Measurements from ENCODE around the gene DGKQ. TPM values are rescaled to one million over a fixed set of nuclear protein-coding genes. Genes with fewer than 3 reads are reported as not detected.
"Not testable (repeated sequence)": the region's sequence is repeated elsewhere in the genome, so short reads cannot be mapped to it uniquely, and the experiment has no call there.

The DGKQ gene
- total RNA-seq, 4 donors from 2014 or later, result 51.8 to 147 (median 86.0) TPM

DNA sequence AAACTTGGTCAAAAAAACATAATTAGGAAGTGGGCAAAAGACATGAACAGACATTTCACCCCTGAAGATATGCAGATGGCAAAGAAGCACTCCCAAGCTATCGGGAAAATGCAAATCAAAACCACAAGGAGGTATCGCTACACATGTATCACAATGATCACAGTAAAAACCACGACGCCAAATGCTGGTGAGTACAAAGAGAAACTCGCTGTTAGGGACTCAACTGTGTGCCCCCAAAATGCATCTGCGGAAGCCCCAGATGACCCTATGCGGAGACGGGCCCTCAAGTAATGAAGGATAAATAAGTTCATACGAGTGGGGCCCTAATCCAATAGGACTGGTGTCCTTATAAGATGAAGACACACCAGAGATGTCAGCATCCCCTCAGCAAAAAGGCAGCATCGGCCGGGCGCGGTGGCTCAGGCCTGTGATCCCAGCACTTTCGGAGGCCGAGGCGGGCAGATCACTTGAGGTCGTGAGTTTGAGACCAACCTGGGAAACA lies 51.5 kb downstream of the DGKQ start:
- WGBS, 2 donors (ENCODE audit: low coverage in 1 of 2), result 80 to 81% methylated on average over 2 to 17 of the region's 17 CpGs
- H3K27ac ChIP-seq, result peak overlapping the region in 3 of 4 donors; percentile 1 to 61 (median 36)
- no peaks in the 10 kb centered on the region for H3K9me3 ChIP-seq
- H3K4me1 ChIP-seq, result peaks cover 0 to 27% (median 6%) of the 10 kb centered on the region in 4 donors
- DNase-seq, result peak; percentile 26
- H3K27me3 ChIP-seq, result no peaks in the 10 kb centered on the region
- no peak overlapping the region for H3K4me3 ChIP-seq
- no peaks in the 10 kb centered on the region for H3K36me3 ChIP-seq
- intact Hi-C loops (cut with DNase I; ENCODE audit: low total_unique reads) (no loop called here), in situ Hi-C loops (cut with MboI; ENCODE audit: low pct_ligation_motif_present in 1 of 4, low pct_unique_long_range_greater_than_20kb in 1 of 4, low sequenced_read_pairs in 3 of 4) (no loop called here)
- TF ChIP-seq EP300 (IDR thresholded peaks at IDR 0.05; ENCODE audit: low read depth) (no peak), POLR2A (IDR thresholded peaks at IDR 0.05) (no peak)
- TF ChIP-seq, protein P1, sequence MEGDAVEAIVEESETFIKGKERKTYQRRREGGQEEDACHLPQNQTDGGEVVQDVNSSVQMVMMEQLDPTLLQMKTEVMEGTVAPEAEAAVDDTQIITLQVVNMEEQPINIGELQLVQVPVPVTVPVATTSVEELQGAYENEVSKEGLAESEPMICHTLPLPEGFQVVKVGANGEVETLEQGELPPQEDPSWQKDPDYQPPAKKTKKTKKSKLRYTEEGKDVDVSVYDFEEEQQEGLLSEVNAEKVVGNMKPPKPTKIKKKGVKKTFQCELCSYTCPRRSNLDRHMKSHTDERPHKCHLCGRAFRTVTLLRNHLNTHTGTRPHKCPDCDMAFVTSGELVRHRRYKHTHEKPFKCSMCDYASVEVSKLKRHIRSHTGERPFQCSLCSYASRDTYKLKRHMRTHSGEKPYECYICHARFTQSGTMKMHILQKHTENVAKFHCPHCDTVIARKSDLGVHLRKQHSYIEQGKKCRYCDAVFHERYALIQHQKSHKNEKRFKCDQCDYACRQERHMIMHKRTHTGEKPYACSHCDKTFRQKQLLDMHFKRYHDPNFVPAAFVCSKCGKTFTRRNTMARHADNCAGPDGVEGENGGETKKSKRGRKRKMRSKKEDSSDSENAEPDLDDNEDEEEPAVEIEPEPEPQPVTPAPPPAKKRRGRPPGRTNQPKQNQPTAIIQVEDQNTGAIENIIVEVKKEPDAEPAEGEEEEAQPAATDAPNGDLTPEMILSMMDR (IDR thresholded peaks at IDR 0.05), result no peak

DNA sequence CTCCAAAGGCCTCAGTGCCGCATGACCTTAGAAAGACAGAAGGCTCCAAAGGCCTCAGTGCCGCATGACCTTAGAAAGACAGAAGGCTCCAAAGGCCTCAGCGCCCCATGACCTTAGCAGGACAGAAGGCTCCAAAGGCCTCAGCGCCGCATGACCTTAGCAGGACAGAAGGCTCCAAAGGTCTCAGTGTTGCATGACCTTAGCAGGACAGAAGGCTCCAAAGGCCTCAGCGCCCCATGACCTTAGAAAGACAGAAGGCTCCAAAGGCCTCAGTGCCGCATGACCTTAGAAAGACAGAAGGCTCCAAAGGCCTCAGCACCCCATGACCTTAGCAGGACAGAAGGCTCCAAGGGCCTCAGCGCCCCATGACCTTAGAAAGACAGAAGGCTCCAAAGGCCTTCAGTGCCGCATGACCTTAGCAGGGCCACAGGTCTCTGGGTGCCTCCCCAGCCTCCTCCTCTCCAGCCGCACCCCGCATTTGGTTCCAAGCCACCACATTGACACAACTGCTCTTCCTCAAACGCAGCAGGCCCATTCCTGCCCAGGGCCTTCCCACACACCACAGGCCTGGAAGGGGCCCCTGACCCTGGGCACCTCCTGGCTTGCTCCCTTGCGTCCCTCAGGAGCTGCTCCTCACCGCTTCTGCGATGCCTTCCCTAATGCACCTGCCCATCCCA lies 54.2 kb downstream of the DGKQ start:
- peaks cover 0 to 28% (median 3%) of the 10 kb centered on the region in 4 donors for H3K4me1 ChIP-seq
- H3K4me3 ChIP-seq; H3K27ac ChIP-seq; intact Hi-C loops (cut with DNase I; ENCODE audit: low total_unique reads); H3K27me3 ChIP-seq; DNase-seq; H3K36me3 ChIP-seq; H3K9me3 ChIP-seq; in situ Hi-C loops (cut with MboI; ENCODE audit: low pct_ligation_motif_present in 1 of 4, low pct_unique_long_range_greater_than_20kb in 1 of 4, low sequenced_read_pairs in 3 of 4): not testable (repeated sequence)
- 90 to 100% methylated on average over 4 to 14 of the region's 15 CpGs for WGBS, 2 donors (ENCODE audit: low coverage in 1 of 2)

DNA sequence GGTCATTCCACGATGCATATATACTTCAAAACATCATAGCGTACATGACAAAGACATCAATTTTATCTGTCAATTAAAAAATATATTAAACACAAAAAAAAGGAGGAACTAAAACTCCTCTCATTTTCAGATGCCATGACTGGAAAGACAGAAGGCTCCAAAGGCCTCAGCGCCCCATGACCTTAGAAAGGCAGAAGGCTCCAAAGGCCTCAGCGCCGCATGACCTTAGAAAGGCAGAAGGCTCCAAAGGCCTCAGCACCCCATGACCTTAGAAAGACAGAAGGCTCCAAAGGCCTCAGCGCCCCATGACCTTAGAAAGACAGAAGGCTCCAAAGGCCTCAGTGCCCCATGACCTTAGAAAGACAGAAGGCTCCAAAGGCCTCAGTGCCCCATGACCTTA lies 54.8 kb downstream of the DGKQ start:
- in situ Hi-C loops (cut with MboI; ENCODE audit: low pct_ligation_motif_present in 1 of 4, low pct_unique_long_range_greater_than_20kb in 1 of 4, low sequenced_read_pairs in 3 of 4); H3K27ac ChIP-seq; DNase-seq; H3K4me3 ChIP-seq; H3K27me3 ChIP-seq; H3K9me3 ChIP-seq; intact Hi-C loops (cut with DNase I; ENCODE audit: low total_unique reads); H3K36me3 ChIP-seq: not testable (repeated sequence)
- WGBS, 2 donors (ENCODE audit: low coverage in 1 of 2), result 83 to 95% methylated on average over 5 to 6 of the region's 6 CpGs
- H3K4me1 ChIP-seq, result peaks cover 0 to 25% (median 3%) of the 10 kb centered on the region in 4 donors

DNA sequence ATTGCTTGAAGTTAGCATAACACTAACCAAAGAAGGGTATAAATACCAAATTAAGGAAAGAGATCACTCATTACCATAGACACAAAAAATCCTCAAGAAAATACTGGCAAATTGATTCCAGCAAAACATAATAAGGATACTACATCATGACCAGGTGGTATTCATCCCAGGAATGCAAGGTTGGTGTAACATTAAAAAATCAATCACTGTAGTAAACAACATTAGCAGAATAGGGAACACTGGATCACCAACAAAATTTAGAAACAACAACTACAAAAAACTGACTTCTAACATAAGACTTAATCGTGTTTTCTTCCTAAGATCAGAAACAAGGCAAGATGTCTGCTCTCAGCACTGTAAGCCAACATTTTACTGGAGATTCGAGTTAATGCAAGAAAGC lies 55.4 kb downstream of the DGKQ start:
- H3K27me3 ChIP-seq, result no peaks in the 10 kb centered on the region
- no peak for DNase-seq
- in situ Hi-C loops (cut with MboI; ENCODE audit: low pct_ligation_motif_present in 1 of 4, low pct_unique_long_range_greater_than_20kb in 1 of 4, low sequenced_read_pairs in 3 of 4), result no loop called here
- H3K36me3 ChIP-seq, result no peaks in the 10 kb centered on the region
- intact Hi-C loops (cut with DNase I; ENCODE audit: low total_unique reads), result no loop called here
- 99 to 100% methylated on average over 2 of the region's 2 CpGs for WGBS, 2 donors (ENCODE audit: low coverage in 1 of 2)
- peaks cover 0 to 28% (median 5%) of the 10 kb centered on the region in 4 donors for H3K4me1 ChIP-seq
- H3K27ac ChIP-seq, result no peak overlapping the region
- no peak overlapping the region for H3K4me3 ChIP-seq
- no peaks in the 10 kb centered on the region for H3K9me3 ChIP-seq
- TF ChIP-seq POLR2A (IDR thresholded peaks at IDR 0.05) (no peak), POLR2AphosphoS5 (IDR thresholded peaks at IDR 0.05) (no peak), EP300 (IDR thresholded peaks at IDR 0.05; ENCODE audit: low read depth) (no peak)
- TF ChIP-seq, protein P1 (IDR thresholded peaks at IDR 0.05), result no peak

DNA sequence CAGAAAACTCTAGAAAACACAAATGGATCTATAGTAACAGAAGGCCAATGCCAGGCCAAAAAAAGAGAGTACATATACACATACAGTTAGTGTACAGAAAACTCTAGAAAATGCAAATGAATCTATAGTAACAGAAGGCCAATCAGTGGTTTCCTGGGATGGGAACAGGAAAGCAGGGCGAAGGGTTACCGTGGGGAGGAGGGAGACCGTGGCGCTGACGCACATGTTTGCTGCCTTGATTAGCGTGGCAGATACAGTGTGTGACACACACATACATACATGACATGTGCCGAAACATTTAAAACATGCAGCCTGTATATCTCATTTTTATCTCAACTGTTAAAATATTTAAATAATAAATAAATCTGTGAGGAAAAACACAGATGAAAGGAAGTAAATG lies 55.9 kb downstream of the DGKQ start:
- no peaks in the 10 kb centered on the region for H3K9me3 ChIP-seq
- 97 to 100% methylated on average over 3 to 7 of the region's 7 CpGs for WGBS, 2 donors (ENCODE audit: low coverage in 1 of 2)
- no peak overlapping the region for H3K27ac ChIP-seq
- in situ Hi-C loops (cut with MboI; ENCODE audit: low pct_ligation_motif_present in 1 of 4, low pct_unique_long_range_greater_than_20kb in 1 of 4, low sequenced_read_pairs in 3 of 4) (no loop called here), intact Hi-C loops (cut with DNase I; ENCODE audit: low total_unique reads) (no loop called here)
- TF ChIP-seq POLR2AphosphoS5 (IDR thresholded peaks at IDR 0.05), result no peak
- peaks cover 0 to 29% (median 7%) of the 10 kb centered on the region in 4 donors for H3K4me1 ChIP-seq
- no peaks in the 10 kb centered on the region for H3K27me3 ChIP-seq
- H3K4me3 ChIP-seq, result no peak overlapping the region
- peaks cover 0 to 1% (median 0%) of the 10 kb centered on the region in 4 donors for H3K36me3 ChIP-seq
- no peak for DNase-seq

Measured in transverse colon (tissue), 4 donors.